ENCODE results near the gene MAT2A.

The MAT2A gene

DNA sequence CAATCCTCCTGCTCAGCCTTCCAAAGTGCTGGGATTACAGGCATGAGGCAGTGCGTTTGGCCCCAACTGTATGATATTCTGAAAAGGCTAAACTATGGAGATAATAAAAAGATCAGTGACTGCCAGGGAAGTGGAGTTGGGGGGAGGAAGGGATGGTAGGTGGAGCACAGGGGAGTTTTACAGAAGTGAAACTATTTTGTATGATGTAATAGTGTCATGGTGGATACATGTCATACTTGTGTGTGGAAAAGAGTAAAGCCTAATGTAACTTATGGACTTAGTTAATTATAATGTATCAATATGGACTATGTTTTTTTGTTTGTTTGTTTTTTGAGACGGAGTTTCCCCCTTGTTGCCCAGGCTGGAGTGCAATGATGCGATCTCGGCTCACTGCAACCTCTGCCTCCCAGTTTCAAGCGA is 25.2 kb downstream of the MAT2A start:
- Histone ChIP-seq H3K9me3 (no peaks in the 10 kb centered on the region), H3K4me3 (ENCODE audit: low read depth, low read length) (no peak overlapping the region), H3K36me3 (no peaks in the 10 kb centered on the region), H3K27me3 (no peaks in the 10 kb centered on the region), H3K4me1 (no peaks in the 10 kb centered on the region)
- no peak for DNase-seq
- TF ChIP-seq, protein P1, sequence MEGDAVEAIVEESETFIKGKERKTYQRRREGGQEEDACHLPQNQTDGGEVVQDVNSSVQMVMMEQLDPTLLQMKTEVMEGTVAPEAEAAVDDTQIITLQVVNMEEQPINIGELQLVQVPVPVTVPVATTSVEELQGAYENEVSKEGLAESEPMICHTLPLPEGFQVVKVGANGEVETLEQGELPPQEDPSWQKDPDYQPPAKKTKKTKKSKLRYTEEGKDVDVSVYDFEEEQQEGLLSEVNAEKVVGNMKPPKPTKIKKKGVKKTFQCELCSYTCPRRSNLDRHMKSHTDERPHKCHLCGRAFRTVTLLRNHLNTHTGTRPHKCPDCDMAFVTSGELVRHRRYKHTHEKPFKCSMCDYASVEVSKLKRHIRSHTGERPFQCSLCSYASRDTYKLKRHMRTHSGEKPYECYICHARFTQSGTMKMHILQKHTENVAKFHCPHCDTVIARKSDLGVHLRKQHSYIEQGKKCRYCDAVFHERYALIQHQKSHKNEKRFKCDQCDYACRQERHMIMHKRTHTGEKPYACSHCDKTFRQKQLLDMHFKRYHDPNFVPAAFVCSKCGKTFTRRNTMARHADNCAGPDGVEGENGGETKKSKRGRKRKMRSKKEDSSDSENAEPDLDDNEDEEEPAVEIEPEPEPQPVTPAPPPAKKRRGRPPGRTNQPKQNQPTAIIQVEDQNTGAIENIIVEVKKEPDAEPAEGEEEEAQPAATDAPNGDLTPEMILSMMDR (IDR thresholded peaks at IDR 0.05; ENCODE audit: low read depth, low read length): no peak

DNA sequence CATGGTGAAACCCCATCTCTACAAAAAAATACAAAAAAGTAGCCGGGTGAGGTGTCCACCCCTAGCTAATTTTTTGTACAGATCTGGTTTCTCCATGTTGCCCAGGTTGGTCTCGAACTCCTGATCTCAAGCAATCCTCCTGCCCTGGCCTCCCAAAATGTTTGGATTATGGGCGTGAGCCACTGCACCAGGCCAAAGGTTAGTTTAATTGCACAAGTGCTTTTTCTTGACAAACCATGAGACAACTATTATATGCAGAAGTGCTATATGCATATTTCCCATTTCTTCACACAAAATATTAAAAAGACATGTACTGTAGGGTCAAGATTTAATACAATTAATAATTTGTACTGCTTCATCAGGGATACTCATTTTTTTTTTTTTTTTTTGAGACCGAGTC is 27.3 kb downstream of the MAT2A start:
- Histone ChIP-seq H3K4me3 (ENCODE audit: low read depth, low read length) (no peak overlapping the region), H3K9me3 (no peaks in the 10 kb centered on the region), H3K4me1 (no peaks in the 10 kb centered on the region), H3K36me3 (no peaks in the 10 kb centered on the region), H3K27me3 (peaks cover 5% of the 10 kb centered on the region; the same call in 1 of the 2 replicates)
- no peak for DNase-seq
- TF ChIP-seq, protein P1 (IDR thresholded peaks at IDR 0.05; ENCODE audit: low read depth, low read length): no peak

DNA sequence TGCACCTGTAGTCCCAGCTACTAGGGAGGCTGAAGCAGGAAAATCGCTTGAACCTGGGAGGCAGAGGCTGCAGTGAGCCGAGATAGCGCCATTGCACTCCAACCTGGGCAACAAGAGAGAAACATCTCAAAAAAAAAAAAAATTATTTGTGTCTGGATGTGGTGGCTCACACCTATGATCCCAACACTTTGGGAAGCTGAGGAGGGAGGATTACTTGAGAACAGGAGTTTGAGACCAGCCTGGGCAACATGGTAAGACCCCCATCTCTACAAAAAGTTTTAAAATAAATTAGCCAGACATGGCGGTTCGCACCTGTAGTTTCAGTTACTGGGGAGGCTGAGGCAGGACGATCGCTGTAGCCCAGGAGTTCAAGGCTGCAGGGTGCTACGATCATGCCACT is 36.8 kb downstream of the MAT2A start:
- H3K36me3 ChIP-seq: no peaks in the 10 kb centered on the region
- TF ChIP-seq, protein P1 (IDR thresholded peaks at IDR 0.05; ENCODE audit: low read depth, low read length): no peak
- no peak overlapping the region for H3K4me3 ChIP-seq (ENCODE audit: low read depth, low read length)
- H3K4me1 ChIP-seq: no peaks in the 10 kb centered on the region
- H3K9me3 ChIP-seq: no peaks in the 10 kb centered on the region
- no peaks in the 10 kb centered on the region for H3K27me3 ChIP-seq
- no peak for DNase-seq

DNA sequence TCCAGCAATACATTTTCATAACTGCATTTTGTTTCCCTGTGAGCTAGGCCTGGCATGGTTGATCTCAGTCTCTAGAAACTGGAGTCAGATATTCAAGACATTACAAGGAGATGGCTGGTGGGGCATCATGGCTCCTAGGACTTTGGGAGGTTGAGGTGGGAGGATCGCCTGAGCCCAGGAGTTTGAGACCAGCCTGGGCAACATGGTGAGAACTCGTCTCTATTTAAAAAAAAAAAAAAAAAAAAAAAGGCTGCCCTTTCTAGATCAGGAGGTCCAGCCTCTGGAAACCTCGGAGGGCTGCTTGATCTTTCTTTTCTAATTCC is 38.1 kb downstream of the MAT2A start:
- Histone ChIP-seq H3K27me3 (no peaks in the 10 kb centered on the region), H3K9me3 (no peaks in the 10 kb centered on the region), H3K4me3 (ENCODE audit: low read depth, low read length) (no peak overlapping the region), H3K4me1 (no peaks in the 10 kb centered on the region), H3K36me3 (no peaks in the 10 kb centered on the region)
- DNase-seq: no peak
- TF ChIP-seq, protein P1 (IDR thresholded peaks at IDR 0.05; ENCODE audit: low read depth, low read length): no peak

DNA sequence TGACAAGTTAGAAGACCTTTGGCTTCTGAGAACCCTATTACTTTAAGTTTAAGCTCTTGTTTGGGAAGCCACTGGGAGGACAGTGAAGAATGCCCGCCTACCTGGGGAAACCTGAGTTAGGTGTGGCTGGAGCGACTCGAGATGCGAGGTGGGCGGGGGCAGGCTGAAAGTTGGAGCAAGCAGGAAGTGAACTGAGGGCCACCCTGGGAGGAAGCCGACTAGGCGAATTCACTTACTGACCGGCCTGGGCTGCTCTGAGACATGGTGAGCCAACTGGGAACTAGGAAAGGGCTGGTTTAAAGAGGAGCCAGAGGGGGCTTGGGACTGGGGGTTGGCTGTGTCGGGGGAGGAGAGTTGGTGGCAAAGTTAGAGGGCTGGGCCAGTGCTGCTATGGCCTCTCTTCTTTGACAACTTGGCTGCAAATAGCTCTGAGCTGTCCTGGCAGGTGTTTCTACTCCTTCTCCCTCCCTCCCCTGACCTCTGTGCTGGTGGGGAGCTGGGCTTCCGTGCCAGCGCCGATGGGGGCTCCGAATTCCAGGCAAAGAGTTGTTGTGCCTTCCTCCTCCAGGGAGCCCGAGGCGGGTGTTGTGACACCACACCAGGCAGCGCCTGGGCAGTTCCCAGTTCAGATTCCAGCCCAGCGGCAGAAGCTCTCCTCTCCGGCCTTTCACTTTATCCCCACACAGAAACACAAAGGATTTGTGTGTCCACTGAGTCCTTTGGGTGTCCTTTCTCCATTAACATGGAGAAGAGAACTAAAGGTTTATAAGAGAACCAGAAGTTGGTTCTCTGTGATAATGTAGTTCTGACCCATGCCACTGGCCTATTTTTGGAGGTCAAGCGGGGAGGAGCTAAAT is 38.6 kb downstream of the MAT2A start, which contains the start of gene VAMP8:
Gene VAMP8, plus strand, starts transcription at position 201 of the 857 bp plus-strand sequence. Its CDS starts 61 bp downstream, at position 262.
- Histone ChIP-seq H3K9me3 (no peaks in the 10 kb centered on the region), H3K27me3 (no peaks in the 10 kb centered on the region), H3K36me3 (no peaks in the 10 kb centered on the region), H3K4me3 (ENCODE audit: low read depth, low read length) (no peak within 1 kb of the TSS), H3K4me1 (no peaks in the 10 kb centered on the region)
- TF ChIP-seq, protein P1 (IDR thresholded peaks at IDR 0.05; ENCODE audit: low read depth, low read length): no peak
- DNase-seq: no peak
